Stimulated activated CD8-positive, alpha-beta memory T cell treated with anti-CD3 and anti-CD28 coated beads, Interleukin-4, amount 100 ng/mL, for 48 hours (primary cell): ENCODE results near the gene EFHD1.
"Not testable (repeated sequence)": the region's sequence is repeated elsewhere in the genome, so short reads cannot be mapped to it uniquely, and the experiment has no call there.

ENCODE experiments used
- DNase-seq: peaks from one replicate; pipeline ENCODE4 v3.0.0-alpha.2; 2020

EFHD1 gene

DNA sequence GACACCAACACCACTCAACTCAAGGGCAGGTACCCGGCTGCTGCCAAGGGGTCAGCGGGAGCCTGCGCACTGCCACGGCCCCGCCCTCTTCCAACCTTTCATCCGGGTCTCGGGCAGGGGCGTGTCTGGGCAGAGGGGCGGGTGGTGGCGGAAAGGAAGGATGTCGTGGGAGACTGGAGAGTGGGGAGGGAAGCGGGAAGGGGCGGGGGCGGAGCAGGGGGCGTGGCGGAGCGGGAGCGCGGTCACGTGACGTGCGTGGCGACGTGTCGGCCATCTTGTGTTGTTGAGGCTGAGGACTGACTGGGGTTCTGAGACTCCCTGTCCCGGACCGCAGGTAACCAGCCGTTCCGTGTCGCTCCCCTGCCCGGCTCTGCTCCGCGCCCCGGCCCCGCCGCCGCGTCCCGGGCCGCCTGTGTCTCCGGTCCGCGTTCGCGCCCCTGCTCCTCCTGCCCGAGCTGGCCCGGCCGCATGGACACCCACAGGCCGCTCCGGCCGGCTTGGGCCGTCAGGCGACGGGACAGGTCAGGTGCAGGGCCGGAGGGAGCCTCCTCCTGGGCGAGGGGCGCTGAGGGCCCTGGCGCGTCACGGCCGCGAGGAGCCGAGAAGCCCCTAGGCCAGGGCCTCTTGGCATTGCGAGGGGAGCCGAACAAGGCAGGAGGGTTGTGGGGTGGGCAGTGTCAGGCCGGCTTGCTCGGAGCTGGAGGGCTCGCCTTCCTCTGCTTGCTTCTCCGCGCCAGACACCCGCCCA, 63.8 kb downstream of the EFHD1 start, which contains the start of gene GIGYF2:
Gene GIGYF2 (plus strand): TSS at position 273 of the 748 bp plus-strand sequence. CDS start 37,867 bp downstream, outside the sequence.
- DNase-seq, result peak; percentile 98

DNA sequence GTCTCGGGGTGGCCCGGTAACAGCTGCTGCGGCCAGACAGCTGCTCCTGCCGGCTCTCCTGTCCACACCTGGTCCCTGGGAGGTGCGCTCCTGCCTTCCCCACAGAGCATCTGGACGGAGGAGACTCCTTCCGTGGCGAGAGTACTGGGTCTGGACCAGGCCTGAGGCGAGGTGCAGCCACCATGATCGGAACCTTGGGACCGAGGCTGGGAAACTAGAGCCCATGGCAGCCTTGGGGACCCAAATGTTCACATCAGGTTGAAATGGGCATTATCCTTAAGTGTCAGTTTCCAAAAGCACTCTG, 64.4 kb downstream of the EFHD1 start:
- peak; percentile 46 for DNase-seq

DNA sequence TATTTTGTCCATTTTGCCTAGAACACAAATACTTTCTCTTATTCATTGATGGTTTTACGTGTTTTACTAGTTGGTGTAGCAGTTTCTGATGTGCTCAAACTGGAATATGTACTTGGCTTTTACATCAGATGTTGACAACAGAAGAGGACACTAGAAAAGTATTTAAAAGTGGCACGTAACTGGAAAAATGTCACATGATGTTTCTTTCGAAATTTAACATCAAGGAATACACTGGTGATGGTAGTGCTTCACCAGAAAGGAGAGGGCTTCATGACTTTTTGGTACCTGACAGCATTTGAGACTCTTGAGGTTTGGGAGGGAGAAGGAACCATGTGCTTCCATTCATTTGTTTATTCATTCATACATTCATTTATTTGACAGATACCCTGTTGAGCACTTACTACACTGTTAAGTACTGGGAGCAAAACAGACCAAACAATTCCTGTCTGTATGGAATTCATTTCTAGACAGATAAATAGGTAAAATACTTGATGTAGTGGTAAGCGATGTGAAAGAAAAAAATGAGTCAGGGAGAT, 65.2 kb downstream of the EFHD1 start:
- DNase-seq, result no peak

DNA sequence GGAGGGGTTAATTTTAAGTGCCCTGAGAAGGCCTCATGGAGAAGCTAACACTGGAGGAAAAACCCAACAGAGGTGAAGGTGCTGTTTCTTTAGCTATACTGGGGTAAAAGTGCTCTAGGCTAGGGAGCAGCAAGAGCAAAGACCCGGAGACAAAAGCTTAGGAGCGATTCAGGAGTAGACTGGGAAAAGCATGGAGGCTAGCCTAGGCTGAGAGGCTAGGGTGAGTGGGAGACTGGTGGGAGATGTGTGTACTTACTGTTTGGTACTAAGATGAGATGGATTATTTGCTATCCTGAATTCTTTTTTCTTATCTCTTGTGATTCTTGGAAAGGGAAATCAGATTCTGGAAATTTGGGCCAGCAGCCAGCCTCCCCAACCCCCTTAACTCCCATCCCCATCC, 65.7 kb downstream of the EFHD1 start:
- no peak for DNase-seq

DNA sequence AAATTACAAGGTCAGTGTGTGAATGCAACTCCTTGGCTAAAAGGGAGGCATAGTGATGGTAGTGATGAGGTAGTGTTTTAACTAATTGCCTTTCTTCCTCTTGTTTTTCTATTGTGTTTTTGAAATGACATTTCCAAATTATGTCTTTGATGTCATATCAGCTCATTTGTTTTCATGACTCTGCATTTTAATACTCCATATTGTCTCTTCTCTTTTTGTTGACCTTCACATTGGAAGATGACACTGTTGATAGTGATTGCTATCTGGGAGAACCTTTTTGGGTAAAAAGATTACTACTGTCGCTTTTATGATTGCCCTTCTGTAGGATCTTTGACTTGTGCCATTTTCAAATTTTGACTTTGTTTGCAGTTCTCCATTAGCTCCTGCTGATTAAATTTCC, 66.8 kb downstream of the EFHD1 start:
- DNase-seq, result no peak

DNA sequence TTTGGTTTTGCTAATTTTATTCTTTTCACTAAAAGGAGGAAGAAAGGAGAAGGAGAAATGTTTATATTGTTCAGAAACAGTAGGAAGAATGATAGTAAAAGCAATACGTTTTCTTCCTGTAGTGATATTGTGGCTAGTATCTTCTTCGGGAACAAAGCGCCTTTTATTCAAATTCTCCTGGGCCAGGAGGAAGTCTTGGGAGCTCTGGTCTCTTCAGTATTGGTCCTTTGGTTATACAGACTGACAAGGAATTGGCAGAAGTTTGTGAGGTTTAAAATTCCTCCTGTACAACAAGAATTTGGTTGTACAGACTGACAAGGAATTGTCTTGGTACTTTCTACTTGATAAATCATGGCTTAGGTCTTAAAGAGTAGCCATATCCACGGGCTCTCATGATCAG, 73.7 kb downstream of the EFHD1 start:
- no peak for DNase-seq

DNA sequence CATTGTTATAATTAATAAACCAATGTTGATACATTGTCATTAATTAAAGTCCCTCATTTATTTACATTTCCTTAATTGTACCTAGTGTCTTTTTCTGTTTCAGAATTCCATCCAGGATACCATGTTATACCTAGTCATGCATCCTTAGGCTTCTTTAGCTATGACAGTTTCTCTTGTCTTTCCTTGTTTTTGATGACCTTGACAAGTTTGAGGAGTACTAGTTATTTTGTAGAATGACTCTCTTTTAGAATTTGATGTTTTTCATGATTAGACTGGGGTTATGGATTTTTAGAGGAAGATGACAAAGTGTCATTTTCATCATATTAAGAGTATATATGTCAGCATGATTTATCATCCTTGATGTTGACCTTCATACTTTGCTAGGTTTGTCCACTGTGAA, 80.1 kb downstream of the EFHD1 start:
- no peak for DNase-seq

DNA sequence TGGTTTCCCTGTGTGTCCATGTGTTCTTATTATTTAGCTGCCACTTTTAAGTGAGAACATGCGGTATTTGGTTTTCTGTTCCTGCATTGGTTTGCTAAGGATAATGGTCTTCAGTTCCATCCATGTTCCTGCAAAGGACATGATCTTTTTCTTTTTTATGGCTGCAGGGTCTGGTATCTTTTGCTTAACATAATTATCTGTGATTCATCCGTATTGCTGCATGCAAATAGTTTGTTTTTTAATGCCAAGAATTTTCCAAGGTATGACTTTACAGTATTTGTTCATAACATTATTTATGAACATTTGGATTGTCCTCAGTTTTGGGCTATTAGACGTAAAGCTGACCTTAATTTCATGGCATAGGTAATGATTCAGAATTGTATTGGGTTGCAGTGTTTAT, 81.6 kb downstream of the EFHD1 start:
- no peak for DNase-seq

DNA sequence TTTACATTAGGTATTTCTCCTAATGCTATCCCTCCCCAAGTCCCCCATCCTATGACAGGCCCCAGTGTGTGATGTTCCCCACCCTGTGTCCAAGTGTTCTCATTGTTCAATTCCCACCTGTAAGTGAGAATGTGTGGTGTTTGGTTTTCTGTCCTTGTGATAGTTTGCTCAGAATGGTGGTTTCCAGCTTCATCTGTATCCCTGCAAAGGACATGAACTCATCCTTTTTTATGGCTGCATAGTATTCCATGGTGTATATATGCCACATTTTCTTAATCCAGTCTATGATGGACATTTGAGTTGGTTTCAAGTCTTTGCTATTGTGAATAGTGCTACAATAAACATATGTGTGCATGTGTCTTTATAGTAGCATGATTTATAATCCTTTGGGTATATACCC, 86.7 kb downstream of the EFHD1 start:
- DNase-seq, result not testable (repeated sequence)

DNA sequence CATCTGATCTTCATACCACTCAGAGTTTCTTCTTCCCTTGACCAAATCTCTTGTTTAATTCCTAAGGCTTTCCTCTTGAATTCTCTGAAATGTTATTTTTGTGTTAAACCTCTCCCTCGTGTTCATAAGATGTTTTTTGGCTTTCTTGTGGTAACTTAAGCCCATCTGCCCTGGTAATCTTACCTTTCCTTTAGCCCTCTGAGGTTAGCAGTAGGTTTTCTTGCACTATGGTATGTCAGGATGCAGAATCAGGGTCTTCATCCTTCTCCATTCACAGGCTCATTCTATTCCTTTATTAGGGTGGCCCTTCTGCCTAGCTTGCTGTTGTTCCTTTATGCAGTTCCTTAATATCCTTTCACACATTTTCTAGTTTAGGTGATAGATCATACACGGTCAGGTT, 87.9 kb downstream of the EFHD1 start:
- no peak for DNase-seq

DNA sequence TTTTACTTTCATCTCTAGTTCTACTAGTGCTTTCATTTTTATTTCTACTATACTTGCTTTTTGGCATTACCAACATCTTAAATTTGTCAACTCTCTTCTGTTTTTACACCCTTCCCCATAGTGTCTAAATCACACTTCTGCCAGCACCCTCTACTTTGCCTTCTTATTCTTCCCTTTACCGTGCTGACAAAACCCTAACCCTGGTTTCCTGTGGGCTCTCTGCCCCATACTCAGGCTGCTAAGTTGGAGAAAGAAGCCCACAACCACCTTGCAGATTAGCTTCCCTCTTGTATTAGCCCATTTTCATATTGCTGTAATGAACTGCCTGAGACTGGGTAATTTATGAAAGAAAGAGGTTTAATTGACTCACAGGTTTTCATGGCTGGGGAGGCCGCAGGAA, 88.5 kb downstream of the EFHD1 start:
- no peak for DNase-seq

DNA sequence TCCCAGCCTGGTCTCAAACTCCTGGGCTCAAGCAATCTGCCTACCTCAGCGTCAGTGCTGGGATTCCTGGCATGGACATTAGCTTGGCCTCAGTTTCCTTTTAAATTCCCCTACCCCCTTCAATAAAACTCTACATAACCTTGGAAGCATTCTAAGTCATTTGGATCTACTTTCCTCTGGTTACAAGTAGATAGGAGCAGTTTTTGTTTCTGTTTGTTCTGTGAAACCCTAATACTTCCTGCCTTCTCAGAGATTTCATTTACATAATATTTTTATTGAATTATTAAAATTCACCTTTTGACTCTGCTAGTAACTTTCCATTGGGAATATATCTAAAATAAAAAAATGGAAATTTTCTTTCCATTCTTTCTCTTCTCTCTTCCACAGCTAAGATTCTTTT, 89.6 kb downstream of the EFHD1 start:
- DNase-seq, result no peak

DNA sequence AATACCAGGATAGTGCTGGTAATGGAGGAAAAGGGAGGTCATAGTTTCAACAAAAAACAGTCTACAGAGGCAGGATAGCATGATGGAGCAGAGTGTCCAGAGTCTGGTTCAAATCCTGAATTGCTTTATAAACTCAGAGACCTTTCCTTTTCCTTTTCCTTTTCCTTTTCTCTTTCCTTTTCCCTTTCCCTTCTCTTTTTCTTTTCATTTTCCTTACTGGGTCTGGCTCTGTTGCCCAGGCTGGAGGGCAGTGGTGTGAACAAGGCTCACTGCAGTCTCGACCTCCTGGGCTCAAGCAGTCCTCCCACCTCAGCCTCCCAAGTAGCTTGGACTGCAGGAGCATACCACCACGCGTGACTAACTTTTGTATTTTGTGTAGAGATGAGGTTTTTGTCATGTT, 95.4 kb downstream of the EFHD1 start:
- no peak for DNase-seq

DNA sequence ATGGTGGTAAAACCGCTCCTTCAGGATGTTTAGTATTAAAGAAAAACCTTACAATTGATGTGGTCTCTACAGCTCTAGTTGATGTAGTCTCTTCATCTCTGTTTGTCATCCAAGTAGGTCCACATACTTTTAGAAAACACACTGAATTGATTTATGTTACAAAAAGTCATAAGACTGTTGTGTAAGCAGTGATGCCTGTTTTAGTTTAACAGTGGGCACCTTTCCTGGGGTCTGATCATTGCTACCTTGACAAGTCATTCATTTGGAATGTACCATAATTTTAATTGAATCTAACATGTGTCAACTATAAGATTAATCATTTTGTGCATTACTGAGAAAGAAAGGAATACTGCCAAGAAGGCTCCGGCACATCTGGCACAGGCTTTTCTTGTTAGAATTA, 98.1 kb downstream of the EFHD1 start:
- no peak for DNase-seq
